HUES48 (cell line): ENCODE data around the gene TLN1.
A peak's percentile ranks its signal among the peaks of the same experiment; 100 is the strongest.

Experiments
- H3K27ac ChIP-seq: one replicate; pipeline ENCODE4 v1.7.0; 2013; ENCODE audit warnings: low read depth, low read length, inconsistent platforms
- H3K27me3 ChIP-seq: 2 replicates; pipeline ENCODE4 v1.6.1; 2013; ENCODE audit warnings: mild to moderate bottlenecking, low read length; ENCODE audit not compliant: control insufficient read depth, insufficient read depth
- H3K36me3 ChIP-seq: 2 replicates; pipeline ENCODE4 v1.6.1; 2013; ENCODE audit warnings: low read length; ENCODE audit not compliant: control insufficient read depth, insufficient read depth
- H3K4me1 ChIP-seq: 2 replicates; pipeline ENCODE4 v1.6.1; 2013; ENCODE audit warnings: mild to moderate bottlenecking, low read length; ENCODE audit not compliant: control insufficient read depth, insufficient read depth
- H3K4me3 ChIP-seq: 2 replicates; pipeline ENCODE4 v1.5.1; 2013; ENCODE audit warnings: mild to moderate bottlenecking, low read depth, low read length
- H3K9ac ChIP-seq: 2 replicates; pipeline ENCODE4 v1.6.1; 2013; ENCODE audit warnings: mild to moderate bottlenecking, low read depth, low read length, moderate library complexity
- H3K9me3 ChIP-seq: 2 replicates; pipeline ENCODE4 v1.6.1; 2013; ENCODE audit warnings: low read length; ENCODE audit not compliant: control insufficient read depth, insufficient read depth

Gene TLN1

GRCh38 chr9:35766997-35767396 is 35.0 kb upstream of the TLN1 start:
- no peaks in the 10 kb centered on the region; the same call in 1 of the 2 replicates for H3K4me1 ChIP-seq
- H3K4me3 ChIP-seq = no peak overlapping the region
- no peak overlapping the region for H3K27ac ChIP-seq
- H3K9ac ChIP-seq = no peak overlapping the region
- H3K27me3 ChIP-seq = no peaks in the 10 kb centered on the region
- no peaks in the 10 kb centered on the region for H3K36me3 ChIP-seq
- H3K9me3 ChIP-seq = no peaks in the 10 kb centered on the region

- H3K4me1 ChIP-seq = peaks cover under 1% of the 10 kb centered on the region; the same call in 1 of the 2 replicates
- no peaks in the 10 kb centered on the region for H3K9me3 ChIP-seq
- H3K36me3 ChIP-seq = no peaks in the 10 kb centered on the region
- no peak overlapping the region for H3K4me3 ChIP-seq
- no peak overlapping the region for H3K27ac ChIP-seq
- no peaks in the 10 kb centered on the region for H3K27me3 ChIP-seq
- no peak overlapping the region for H3K9ac ChIP-seq
Observed at GRCh38 chr9:35763803-35764202, 31.8 kb upstream of the TLN1 start.

DNA sequence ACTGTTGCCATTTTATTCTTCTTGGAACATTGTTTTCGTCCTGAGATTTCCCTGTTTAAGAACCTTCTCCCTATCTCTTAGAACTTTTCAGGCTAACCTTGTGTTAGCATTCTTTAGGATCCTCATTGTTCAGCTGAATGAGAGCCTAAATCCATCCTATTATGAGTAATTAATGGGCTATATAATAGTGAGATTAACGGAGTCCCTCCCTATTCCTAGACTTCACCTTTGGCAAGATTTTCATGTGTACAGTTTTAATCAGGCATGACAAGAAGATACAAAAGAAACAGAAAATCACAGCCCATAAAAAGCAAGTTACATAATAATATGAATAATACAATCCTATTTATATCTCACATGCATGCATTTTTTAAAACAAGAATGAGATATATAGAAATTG is 31.2 kb upstream of the TLN1 start:
- Histone ChIP-seq H3K9me3 (no peaks in the 10 kb centered on the region), H3K27me3 (no peaks in the 10 kb centered on the region), H3K4me1 (peaks cover 6% of the 10 kb centered on the region; the same call in 1 of the 2 replicates), H3K27ac (no peak overlapping the region), H3K36me3 (no peaks in the 10 kb centered on the region), H3K4me3 (no peak overlapping the region), H3K9ac (no peak overlapping the region)

DNA sequence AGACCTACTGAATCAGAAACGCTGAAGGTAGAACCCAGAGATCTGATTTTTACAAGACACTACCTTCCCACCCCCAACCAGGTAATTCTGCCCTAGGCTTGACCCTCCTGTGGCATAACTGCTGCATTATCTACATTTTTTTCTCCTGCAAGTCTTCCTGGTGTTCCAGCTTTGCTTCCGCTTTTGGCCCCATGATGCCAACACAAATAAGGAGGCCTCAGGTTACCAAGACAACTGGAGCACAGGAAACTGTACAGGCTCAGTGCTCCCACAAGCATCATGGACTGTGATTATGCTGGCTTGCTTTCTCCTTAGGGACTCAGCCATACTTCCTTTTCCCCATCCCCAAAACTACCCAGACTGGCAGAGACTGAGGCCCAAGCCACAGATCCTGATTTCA is 28.7 kb upstream of the TLN1 start:
- no peak overlapping the region for H3K27ac ChIP-seq
- H3K9ac ChIP-seq = no peak overlapping the region
- no peaks in the 10 kb centered on the region for H3K9me3 ChIP-seq
- H3K4me3 ChIP-seq = no peak overlapping the region
- no peaks in the 10 kb centered on the region for H3K36me3 ChIP-seq
- no peaks in the 10 kb centered on the region for H3K27me3 ChIP-seq
- H3K4me1 ChIP-seq = peaks cover 10% of the 10 kb centered on the region; the same call in 1 of the 2 replicates

- no peak overlapping the region for H3K4me3 ChIP-seq
- H3K9ac ChIP-seq = no peak overlapping the region
- H3K36me3 ChIP-seq = no peaks in the 10 kb centered on the region
- H3K27me3 ChIP-seq = no peaks in the 10 kb centered on the region
- no peaks in the 10 kb centered on the region for H3K9me3 ChIP-seq
- peaks cover 10% of the 10 kb centered on the region; the same call in 1 of the 2 replicates for H3K4me1 ChIP-seq
- H3K27ac ChIP-seq = no peak overlapping the region
Observed at GRCh38 chr9:35759795-35760194, 27.8 kb upstream of the TLN1 start.

DNA sequence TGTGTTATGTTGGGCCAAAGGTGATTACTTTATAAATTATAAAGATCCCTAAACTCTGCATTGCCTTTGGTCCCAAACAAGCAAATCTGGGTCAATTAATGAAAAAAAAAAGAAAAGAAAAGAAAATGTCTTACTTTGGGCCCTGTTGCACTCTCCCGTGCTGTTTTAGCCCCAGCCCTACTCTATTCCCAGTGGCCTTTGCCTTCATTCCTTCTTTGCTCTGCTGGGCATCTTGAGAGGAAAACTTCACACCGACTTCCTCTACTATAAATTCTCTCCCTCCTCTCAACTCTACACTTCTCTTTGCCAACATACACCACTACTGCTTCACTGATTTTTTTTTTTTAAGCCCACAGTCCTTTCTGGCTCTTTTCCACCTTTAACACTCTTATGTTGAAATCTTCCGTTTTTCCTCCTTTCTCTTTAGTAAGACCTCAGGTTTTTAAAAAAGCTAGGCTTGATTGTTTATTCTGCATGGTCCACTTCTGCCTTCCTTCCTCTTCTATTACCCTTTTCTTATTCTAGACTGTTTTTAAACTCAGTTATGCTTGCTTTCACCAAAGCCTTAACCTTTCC is 26.6 kb upstream of the TLN1 start:
- Histone ChIP-seq H3K9me3 (no peaks in the 10 kb centered on the region), H3K27me3 (no peaks in the 10 kb centered on the region), H3K36me3 (peaks cover 4% of the 10 kb centered on the region), H3K27ac (no peak overlapping the region), H3K9ac (no peak overlapping the region), H3K4me3 (peak overlapping the region; percentile 86), H3K4me1 (peaks cover 10% of the 10 kb centered on the region; the same call in 1 of the 2 replicates)

DNA sequence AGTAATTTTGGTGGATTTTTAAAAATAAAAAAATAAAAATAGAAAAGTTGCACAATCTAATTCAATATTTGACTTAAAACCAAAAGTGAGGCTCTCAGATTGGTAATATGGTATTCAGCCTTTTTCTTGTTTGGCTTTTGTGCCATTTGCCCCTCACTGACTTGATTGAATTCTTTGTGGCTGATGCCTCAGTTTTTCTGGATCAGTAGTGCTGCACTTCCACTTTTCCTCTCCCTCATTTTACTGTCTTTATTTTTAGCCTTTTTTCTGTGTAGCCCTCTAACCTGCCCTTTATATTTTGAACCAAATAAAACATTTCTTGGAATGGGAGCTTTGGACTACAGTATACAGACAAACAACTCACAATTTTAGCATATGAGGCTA is 25.9 kb upstream of the TLN1 start:
- peaks cover 10% of the 10 kb centered on the region; the same call in 1 of the 2 replicates for H3K4me1 ChIP-seq
- no peaks in the 10 kb centered on the region for H3K27me3 ChIP-seq
- no peaks in the 10 kb centered on the region for H3K9me3 ChIP-seq
- H3K36me3 ChIP-seq = peaks cover 11% of the 10 kb centered on the region
- no peak overlapping the region for H3K27ac ChIP-seq
- H3K4me3 ChIP-seq = peak overlapping the region; percentile 86
- H3K9ac ChIP-seq = peak overlapping the region; percentile 86; the same call in 1 of the 2 replicates

DNA sequence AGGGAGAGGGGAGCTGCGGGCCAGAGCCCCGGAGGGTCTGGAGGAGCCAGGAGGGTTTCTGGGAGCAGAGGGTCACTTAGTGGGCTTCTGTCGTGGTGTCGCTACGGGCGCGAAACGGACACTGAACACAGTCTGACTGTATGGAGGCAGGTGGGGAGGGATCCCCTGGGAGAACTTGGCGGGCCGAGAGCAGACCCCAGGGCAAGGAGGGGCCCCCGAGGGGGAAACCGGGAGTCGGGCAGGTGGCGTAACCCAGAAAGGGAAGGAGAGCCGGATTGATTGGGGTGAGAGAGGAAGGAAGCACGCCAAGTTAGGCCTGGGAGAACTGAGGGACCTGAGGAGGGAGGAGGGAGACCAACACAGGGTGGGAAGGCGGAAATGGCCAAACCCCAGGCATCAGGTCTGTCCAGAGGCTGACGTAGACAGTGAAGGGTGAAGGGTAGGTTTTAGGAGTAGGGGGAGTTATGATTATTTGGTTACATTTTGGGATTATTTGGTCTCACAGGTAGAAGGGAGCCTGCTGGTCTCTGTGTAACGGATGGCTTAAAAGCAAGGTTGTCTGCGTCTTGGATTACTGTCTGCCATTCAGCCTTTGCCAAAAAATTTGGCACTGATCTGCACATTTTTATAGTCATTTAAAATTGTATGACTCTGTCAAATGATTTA is 25.4 kb upstream of the TLN1 start:
- Histone ChIP-seq H3K9me3 (no peaks in the 10 kb centered on the region), H3K4me1 (peaks cover 10% of the 10 kb centered on the region; the same call in 1 of the 2 replicates), H3K36me3 (peaks cover 16% of the 10 kb centered on the region), H3K9ac (peak overlapping the region; percentile 86), H3K27me3 (no peaks in the 10 kb centered on the region), H3K4me3 (peak overlapping the region; percentile 86), H3K27ac (peak overlapping the region; percentile 94)

DNA sequence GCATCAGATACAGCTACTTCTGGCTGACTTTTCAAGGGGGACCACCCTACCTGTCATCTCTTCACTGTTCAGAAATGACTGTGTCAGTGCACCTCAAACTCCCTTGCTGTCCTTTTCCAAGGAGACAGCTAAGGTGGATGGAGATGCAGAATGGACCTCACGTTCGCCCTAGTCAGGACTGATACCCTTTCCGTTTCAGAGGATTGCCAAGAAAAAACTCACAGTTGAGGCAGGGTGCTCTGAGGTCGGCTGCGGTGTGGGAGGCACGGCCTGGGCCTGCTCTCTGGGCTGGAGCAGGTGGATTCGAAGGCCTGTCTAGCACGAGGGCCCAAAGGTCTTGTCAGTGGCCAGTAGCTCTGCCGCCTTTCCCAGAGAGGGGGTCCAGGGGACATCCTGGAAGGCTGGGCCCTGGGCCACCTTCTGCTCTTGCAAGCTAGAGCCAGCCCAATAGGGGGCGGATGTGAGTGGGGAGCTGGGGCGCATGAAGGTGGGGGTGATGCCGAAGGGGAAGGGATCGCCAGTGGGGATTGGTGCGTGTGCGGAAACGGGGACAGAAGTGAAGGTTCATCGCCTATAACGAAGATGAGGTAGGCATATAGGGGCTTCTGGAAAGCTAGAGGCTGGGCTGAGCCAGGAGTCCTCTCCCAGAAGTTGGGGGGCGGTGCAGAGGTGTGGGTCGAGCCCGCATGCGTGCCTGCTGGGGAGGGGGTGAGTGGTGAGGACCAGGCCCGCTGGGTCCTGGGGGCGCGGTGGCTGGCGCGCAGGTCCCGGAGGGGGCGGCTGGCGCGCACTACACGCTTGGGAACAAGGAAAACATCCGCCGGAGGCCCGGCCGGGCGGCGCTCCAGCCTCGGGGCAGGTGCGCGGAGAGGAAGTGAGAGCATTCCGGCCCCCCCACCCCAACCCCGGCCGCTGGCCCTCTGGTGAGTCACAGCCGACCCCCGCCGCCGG is 24.6 kb upstream of the TLN1 start:
- peaks cover 10% of the 10 kb centered on the region; the same call in 1 of the 2 replicates for H3K4me1 ChIP-seq

GRCh38 chr9:35755071-35755470 is 23.1 kb upstream of the TLN1 start:
- no peaks in the 10 kb centered on the region for H3K27me3 ChIP-seq

More for the DNA sequence above, 24.6 kb upstream of the TLN1 start:
- Histone ChIP-seq H3K27ac (peak overlapping the region; percentile 94), H3K9me3 (no peaks in the 10 kb centered on the region), H3K36me3 (peaks cover 24% of the 10 kb centered on the region), H3K27me3 (no peaks in the 10 kb centered on the region), H3K4me3 (peak overlapping the region; percentile 86), H3K9ac (peak overlapping the region; percentile 86)

More at GRCh38 chr9:35755071-35755470, 23.1 kb upstream of the TLN1 start:
- Histone ChIP-seq H3K36me3 (peaks cover 35% of the 10 kb centered on the region), H3K4me3 (no peak overlapping the region), H3K4me1 (peaks cover 11% of the 10 kb centered on the region; the same call in 1 of the 2 replicates), H3K9ac (no peak overlapping the region), H3K9me3 (no peaks in the 10 kb centered on the region), H3K27ac (no peak overlapping the region)
